OCI-LY3 (cell line): ENCODE data around the gene KDM4C.

Source experiments
- EZH2phosphoT487 ChIP-seq: fragments of 200-600 bp; shearing (Covaris generic); IDR thresholded peaks from 2 replicates; pipeline ENCODE4 v1.6.1; 2018; ENCODE audit warnings: antibody characterized with exemption, mixed run types, low read depth
- TF ChIP-seq, protein P1 (sequence below): fragments of 200-600, 300-600 bp; sonication (generic); IDR thresholded peaks from 2 replicates; pipeline ENCODE4 v1.5.1; 2014; ENCODE audit warnings: antibody characterized with exemption, low read length, low read depth

DNA sequence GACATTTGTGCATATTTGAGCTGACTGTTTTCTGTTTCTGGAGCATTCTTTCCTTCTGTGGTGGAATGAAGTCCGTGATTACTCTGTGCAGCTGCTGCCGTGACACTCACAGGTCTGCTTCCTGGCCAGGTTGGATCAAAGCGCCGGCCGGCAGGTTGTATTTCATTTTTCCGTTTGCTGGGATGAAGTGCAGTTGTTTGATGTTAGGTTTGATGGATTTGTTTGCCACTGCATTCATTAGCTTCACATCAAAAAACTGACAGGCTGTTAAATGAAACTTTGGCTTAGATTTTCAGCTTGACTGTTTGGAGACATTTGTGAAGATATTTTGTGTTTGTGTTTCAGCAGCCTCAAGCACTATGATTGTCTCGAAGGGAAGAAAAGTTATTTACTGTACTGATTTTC, 140.1 kb downstream of the KDM4C start:
- TF ChIP-seq, protein P1, sequence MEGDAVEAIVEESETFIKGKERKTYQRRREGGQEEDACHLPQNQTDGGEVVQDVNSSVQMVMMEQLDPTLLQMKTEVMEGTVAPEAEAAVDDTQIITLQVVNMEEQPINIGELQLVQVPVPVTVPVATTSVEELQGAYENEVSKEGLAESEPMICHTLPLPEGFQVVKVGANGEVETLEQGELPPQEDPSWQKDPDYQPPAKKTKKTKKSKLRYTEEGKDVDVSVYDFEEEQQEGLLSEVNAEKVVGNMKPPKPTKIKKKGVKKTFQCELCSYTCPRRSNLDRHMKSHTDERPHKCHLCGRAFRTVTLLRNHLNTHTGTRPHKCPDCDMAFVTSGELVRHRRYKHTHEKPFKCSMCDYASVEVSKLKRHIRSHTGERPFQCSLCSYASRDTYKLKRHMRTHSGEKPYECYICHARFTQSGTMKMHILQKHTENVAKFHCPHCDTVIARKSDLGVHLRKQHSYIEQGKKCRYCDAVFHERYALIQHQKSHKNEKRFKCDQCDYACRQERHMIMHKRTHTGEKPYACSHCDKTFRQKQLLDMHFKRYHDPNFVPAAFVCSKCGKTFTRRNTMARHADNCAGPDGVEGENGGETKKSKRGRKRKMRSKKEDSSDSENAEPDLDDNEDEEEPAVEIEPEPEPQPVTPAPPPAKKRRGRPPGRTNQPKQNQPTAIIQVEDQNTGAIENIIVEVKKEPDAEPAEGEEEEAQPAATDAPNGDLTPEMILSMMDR = no peak
- no peak for TF ChIP-seq EZH2phosphoT487
